ENCODE measurements around the gene CRYBB3. TPM values are rescaled to one million over a fixed set of nuclear protein-coding genes. Genes with fewer than 3 reads are reported as not detected.
"Not testable (repeated sequence)": the region's sequence is repeated elsewhere in the genome, so short reads cannot be mapped to it uniquely, and the experiment has no call there.

The CRYBB3 gene
- total RNA-seq, 2 donors from 2014 or later, result 0.97 TPM; not detected in 1

GRCh38 chr22:25177895-25178294 is 21.8 kb upstream of the CRYBB3 start:
- TF ChIP-seq CTCF (conservative IDR thresholded peaks at IDR 0.05), result no peak

GRCh38 chr22:25178348-25178747 is 21.3 kb upstream of the CRYBB3 start:
- H3K36me3 Mint-ChIP-seq (ENCODE audit: low read depth), result peaks cover 60% of the 10 kb centered on the region
- 94% methylated on average over 6 of the region's 6 CpGs; no CpG with 5 or more reads in 1 of the 2 experiments for WGBS, 2 experiments (ENCODE audit: insufficient coverage in 1 of 2, insufficient read length in 1 of 2)
- not testable (repeated sequence) for H3K4me3 ChIP-seq (ENCODE audit: low read length)

More at GRCh38 chr22:25177895-25178294, 21.8 kb upstream of the CRYBB3 start:
- 91% methylated on average over 9 of the region's 9 CpGs; no CpG with 5 or more reads in 1 of the 2 experiments for WGBS, 2 experiments (ENCODE audit: insufficient coverage in 1 of 2, insufficient read length in 1 of 2)
- no peaks in the 10 kb centered on the region for H3K27me3 ChIP-seq (ENCODE audit: control insufficient read depth, insufficient read depth, low read length, poor library complexity, severe bottlenecking)
- DNase-seq, result no peak
- no peaks in the 10 kb centered on the region for H3K4me1 ChIP-seq (ENCODE audit: control insufficient read depth, insufficient read depth, low read length)
- peaks cover 60% of the 10 kb centered on the region for H3K36me3 Mint-ChIP-seq (ENCODE audit: low read depth)
- peaks cover 6% of the 10 kb centered on the region for H3K9me3 Mint-ChIP-seq
- H3K9me3 ChIP-seq (ENCODE audit: control insufficient read depth, low read length), result no peaks in the 10 kb centered on the region
- no peak overlapping the region for H3K4me3 ChIP-seq (ENCODE audit: low read length)
- H3K27ac Mint-ChIP-seq, result no peak overlapping the region
- H3K27me3 Mint-ChIP-seq (ENCODE audit: insufficient read depth), result no peaks in the 10 kb centered on the region
- H3K9ac ChIP-seq (ENCODE audit: extremely low read depth, low read length, poor library complexity, severe bottlenecking), result no peak overlapping the region
- no peak overlapping the region for H3K4me3 Mint-ChIP-seq
- H3K36me3 ChIP-seq (ENCODE audit: control insufficient read depth, insufficient read depth, low read length), result peaks cover 61% of the 10 kb centered on the region
- H3K27ac ChIP-seq (ENCODE audit: low read depth, low read length), result no peak overlapping the region
- no peaks in the 10 kb centered on the region for H3K4me1 Mint-ChIP-seq

GRCh38 chr22:25178869-25179631 is 20.6 kb upstream of the CRYBB3 start:
- DNase-seq, result peak; percentile 86
- H3K36me3 Mint-ChIP-seq (ENCODE audit: low read depth), result peaks cover 59% of the 10 kb centered on the region

More at GRCh38 chr22:25178348-25178747, 21.3 kb upstream of the CRYBB3 start:
- not testable (repeated sequence) for H3K27ac ChIP-seq (ENCODE audit: low read depth, low read length); H3K9me3 Mint-ChIP-seq; H3K9me3 ChIP-seq (ENCODE audit: control insufficient read depth, low read length); DNase-seq; H3K9ac ChIP-seq (ENCODE audit: extremely low read depth, low read length, poor library complexity, severe bottlenecking); H3K27me3 Mint-ChIP-seq (ENCODE audit: insufficient read depth); H3K4me1 ChIP-seq (ENCODE audit: control insufficient read depth, insufficient read depth, low read length); H3K4me3 Mint-ChIP-seq; H3K27ac Mint-ChIP-seq; H3K4me1 Mint-ChIP-seq; H3K27me3 ChIP-seq (ENCODE audit: control insufficient read depth, insufficient read depth, low read length, poor library complexity, severe bottlenecking)
- peaks cover 56% of the 10 kb centered on the region for H3K36me3 ChIP-seq (ENCODE audit: control insufficient read depth, insufficient read depth, low read length)

More at GRCh38 chr22:25178869-25179631, 20.6 kb upstream of the CRYBB3 start:
- H3K4me1 Mint-ChIP-seq; H3K9me3 ChIP-seq (ENCODE audit: control insufficient read depth, low read length); H3K27me3 ChIP-seq (ENCODE audit: control insufficient read depth, insufficient read depth, low read length, poor library complexity, severe bottlenecking); H3K27me3 Mint-ChIP-seq (ENCODE audit: insufficient read depth); H3K4me1 ChIP-seq (ENCODE audit: control insufficient read depth, insufficient read depth, low read length); H3K27ac ChIP-seq (ENCODE audit: low read depth, low read length); H3K27ac Mint-ChIP-seq; H3K4me3 ChIP-seq (ENCODE audit: low read length); H3K4me3 Mint-ChIP-seq; H3K9me3 Mint-ChIP-seq; H3K9ac ChIP-seq (ENCODE audit: extremely low read depth, low read length, poor library complexity, severe bottlenecking): not testable (repeated sequence)
- H3K36me3 ChIP-seq (ENCODE audit: control insufficient read depth, insufficient read depth, low read length), result peaks cover 51% of the 10 kb centered on the region
- TF ChIP-seq CTCF (conservative IDR thresholded peaks at IDR 0.05), result peak; percentile 76
- 94 to 97% methylated on average over 33 to 45 of the region's 63 CpGs for WGBS, 2 experiments (ENCODE audit: insufficient coverage in 1 of 2, insufficient read length in 1 of 2)

All from endodermal cell (in vitro differentiated cells).